OCI-LY1 (cell line): ENCODE measurements around the gene SH3RF3.

Experiments used
- H2AFZ ChIP-seq: fragments of 200-600 bp; sonication (generic), shearing (Covaris generic); 2 replicates; pipeline ENCODE4 v1.6.0; 2014; ENCODE audit warnings: antibody characterized with exemption, mild to moderate bottlenecking, low read length
- H3F3A ChIP-seq: fragments of 200-600 bp; sonication (generic), shearing (Covaris generic); 2 replicates; pipeline ENCODE4 v1.6.0; 2014; ENCODE audit warnings: mild to moderate bottlenecking, antibody characterized with exemption, low read length, moderate library complexity; ENCODE audit not compliant: insufficient read depth
- H3K27ac ChIP-seq: fragments of 200-600 bp; sonication (generic); 2 replicates; pipeline ENCODE4 v1.5.1; 2014; ENCODE audit warnings: low read length, mixed run types, mild to moderate bottlenecking, low read depth; ENCODE audit not compliant: poor library complexity, severe bottlenecking
- H3K27me3 ChIP-seq: fragments of 200-600 bp; sonication (generic); 2 replicates; pipeline ENCODE4 v1.6.0; 2014; ENCODE audit warnings: antibody characterized with exemption, mild to moderate bottlenecking, low read length, moderate library complexity; ENCODE audit not compliant: insufficient read depth
- H3K36me3 ChIP-seq: fragments of 200-600 bp; sonication (generic); 2 replicates; pipeline ENCODE4 v1.6.1; 2014; ENCODE audit warnings: mild to moderate bottlenecking, antibody characterized with exemption, low read length, moderate library complexity, mixed read lengths; ENCODE audit not compliant: insufficient read depth
- H3K4me1 ChIP-seq: fragments of 200-600 bp; sonication (generic); 2 replicates; pipeline ENCODE4 v1.5.1; 2014; ENCODE audit warnings: mild to moderate bottlenecking, low read length, moderate library complexity; ENCODE audit not compliant: insufficient read depth, severe bottlenecking
- H3K4me2 ChIP-seq: fragments of 200-600 bp; sonication (generic), shearing (Covaris generic); 2 replicates; pipeline ENCODE4 v1.6.1; 2014; ENCODE audit warnings: low read length
- H3K4me3 ChIP-seq: fragments of 200-600 bp; sonication (generic); 2 replicates; pipeline ENCODE4 v1.5.1; 2014; ENCODE audit warnings: low read length, low read depth, mild to moderate bottlenecking, mixed read lengths; ENCODE audit not compliant: poor library complexity, severe bottlenecking
- H3K79me2 ChIP-seq: fragments of 200-600 bp; shearing (Covaris generic); 2 replicates; pipeline ENCODE4 v1.6.1; 2016; ENCODE audit warnings: mixed run types, low read length, mixed read lengths; ENCODE audit not compliant: insufficient read depth
- H3K9ac ChIP-seq: fragments of 200-600 bp; sonication (generic), shearing (Covaris generic); 2 replicates; pipeline ENCODE4 v1.6.1; 2014; ENCODE audit warnings: mild to moderate bottlenecking, low read length, mixed read lengths
- H3K9me2 ChIP-seq: fragments of 200-600 bp; sonication (generic), shearing (Covaris generic); 2 replicates; pipeline ENCODE4 v1.6.1; 2014; ENCODE audit warnings: low read depth, mild to moderate bottlenecking, low read length, mixed read lengths
- H3K9me3 ChIP-seq: fragments of 200-600 bp; shearing (Covaris generic); 2 replicates; pipeline ENCODE4 v1.6.1; 2014; ENCODE audit warnings: low read length, mixed read lengths
- H4K20me1 ChIP-seq: fragments of 200-600 bp; sonication (generic), shearing (Covaris generic); 2 replicates; pipeline ENCODE4 v1.6.0; 2016; ENCODE audit warnings: mild to moderate bottlenecking, low read length; ENCODE audit not compliant: insufficient read depth
- CTCF ChIP-seq: fragments of 200-600 bp; sonication (generic), shearing (Covaris generic); IDR thresholded peaks from 2 replicates; pipeline ENCODE4 v1.5.1; 2017; ENCODE audit warnings: mild to moderate bottlenecking, antibody characterized with exemption, low read length, moderate library complexity, mixed read lengths
- EZH2 ChIP-seq: fragments of 200-600 bp; sonication (generic), shearing (Covaris generic); IDR thresholded peaks from 2 replicates; pipeline ENCODE4 v1.8.0; 2017; ENCODE audit warnings: borderline replicate concordance, mixed run types, mild to moderate bottlenecking, antibody characterized with exemption, low read length, moderate library complexity, mixed read lengths

SH3RF3 gene

GRCh38 chr2:109217362-109218086 lies 88.5 kb downstream of the SH3RF3 start:
- Histone ChIP-seq H3F3A (no peaks in the 10 kb centered on the region), H3K4me2 (no peak overlapping the region), H3K9ac (no peak overlapping the region), H3K4me3 (no peak overlapping the region), H3K79me2 (no peaks in the 10 kb centered on the region), H3K9me3 (no peaks in the 10 kb centered on the region), H4K20me1 (no peaks in the 10 kb centered on the region), H3K27ac (no peak overlapping the region), H3K9me2 (no peaks in the 10 kb centered on the region), H3K27me3 (no peaks in the 10 kb centered on the region), H2AFZ (no peak overlapping the region), H3K4me1 (no peaks in the 10 kb centered on the region), H3K36me3 (no peaks in the 10 kb centered on the region)
- no peak for TF ChIP-seq EZH2
- no peak for TF ChIP-seq CTCF

- H3K27me3 ChIP-seq = peaks cover 4% of the 10 kb centered on the region; the same call in 1 of the 2 replicates
- no peak overlapping the region for H3K4me2 ChIP-seq
- no peaks in the 10 kb centered on the region for H3K36me3 ChIP-seq
- H2AFZ ChIP-seq = no peak overlapping the region
- no peaks in the 10 kb centered on the region for H4K20me1 ChIP-seq
- no peak overlapping the region for H3K27ac ChIP-seq
- no peak overlapping the region for H3K9ac ChIP-seq
- no peaks in the 10 kb centered on the region for H3K9me3 ChIP-seq
- H3K4me1 ChIP-seq = no peaks in the 10 kb centered on the region
- H3F3A ChIP-seq = no peaks in the 10 kb centered on the region
- no peak for TF ChIP-seq CTCF
- no peak for TF ChIP-seq EZH2
- H3K4me3 ChIP-seq = no peak overlapping the region
- H3K9me2 ChIP-seq = no peaks in the 10 kb centered on the region
- no peaks in the 10 kb centered on the region for H3K79me2 ChIP-seq
Measured at GRCh38 chr2:109218087-109218791, 89.2 kb downstream of the SH3RF3 start.

GRCh38 chr2:109218792-109219126 lies 89.8 kb downstream of the SH3RF3 start:
- no peak overlapping the region for H3K4me3 ChIP-seq
- no peak overlapping the region for H3K4me2 ChIP-seq
- no peaks in the 10 kb centered on the region for H3K9me2 ChIP-seq
- peaks cover 6% of the 10 kb centered on the region; the same call in 1 of the 2 replicates for H3K27me3 ChIP-seq
- no peaks in the 10 kb centered on the region for H3K4me1 ChIP-seq
- H3K9ac ChIP-seq = no peak overlapping the region
- no peaks in the 10 kb centered on the region for H3K36me3 ChIP-seq
- H3K27ac ChIP-seq = no peak overlapping the region
- H3K79me2 ChIP-seq = no peaks in the 10 kb centered on the region
- H4K20me1 ChIP-seq = no peaks in the 10 kb centered on the region
- H3K9me3 ChIP-seq = no peaks in the 10 kb centered on the region
- H3F3A ChIP-seq = no peaks in the 10 kb centered on the region
- no peak overlapping the region for H2AFZ ChIP-seq
- TF ChIP-seq CTCF (no peak), EZH2 (no peak)
